Rectal smooth muscle tissue (tissue), 1 donor: ENCODE data around the gene C15orf40.
"Not testable (repeated sequence)": the region's sequence is repeated elsewhere in the genome, so short reads cannot be mapped to it uniquely, and the experiment has no call there.

ENCODE experiments used
- H3K27ac ChIP-seq: one replicate; pipeline ENCODE4 v1.7.0; 2013; ENCODE audit warnings: low read depth, low read length, inconsistent platforms
- H3K27me3 ChIP-seq: one replicate; pipeline ENCODE4 v1.7.0; 2013; ENCODE audit warnings: low read length; ENCODE audit not compliant: control insufficient read depth, insufficient read depth
- H3K36me3 ChIP-seq: one replicate; pipeline ENCODE4 v1.7.0; 2013; ENCODE audit warnings: low read length; ENCODE audit not compliant: control insufficient read depth, insufficient read depth
- H3K4me1 ChIP-seq: one replicate; pipeline ENCODE4 v1.7.0; 2013; ENCODE audit warnings: low read length; ENCODE audit not compliant: control insufficient read depth, insufficient read depth
- H3K4me3 ChIP-seq: one replicate; pipeline ENCODE4 v1.7.0; 2013; ENCODE audit warnings: low read length
- H3K9ac ChIP-seq: one replicate; pipeline ENCODE4 v1.7.0; 2013; ENCODE audit warnings: low read length

C15orf40 gene

GRCh38 chr15:83015361-83015760 lies 3.9 kb upstream of the C15orf40 start:
- no peaks in the 10 kb centered on the region for H3K27me3 ChIP-seq
- H3K4me3 ChIP-seq: no peak overlapping the region
- peaks cover 3% of the 10 kb centered on the region for H3K36me3 ChIP-seq
- no peak overlapping the region for H3K27ac ChIP-seq
- H3K4me1 ChIP-seq: peaks cover 12% of the 10 kb centered on the region
- no peak overlapping the region for H3K9ac ChIP-seq

- Histone ChIP-seq H3K27me3 (no peaks in the 10 kb centered on the region), H3K27ac (no peak overlapping the region), H3K4me3 (no peak overlapping the region), H3K9ac (no peak overlapping the region), H3K36me3 (peaks cover 3% of the 10 kb centered on the region), H3K4me1 (peaks cover 15% of the 10 kb centered on the region)
Measured at GRCh38 chr15:83014205-83014653, 2.8 kb upstream of the C15orf40 start.

- Histone ChIP-seq H3K9ac (no peak overlapping the region), H3K4me1 (peaks cover 15% of the 10 kb centered on the region), H3K4me3 (no peak overlapping the region), H3K27me3 (no peaks in the 10 kb centered on the region), H3K36me3 (no peaks in the 10 kb centered on the region), H3K27ac (no peak overlapping the region)
Measured at GRCh38 chr15:83012636-83013035, 1.2 kb upstream of the C15orf40 start.

- peak overlapping the region; percentile 66 for H3K27ac ChIP-seq
- H3K9ac ChIP-seq: peak overlapping the region; percentile 76
- peaks cover 15% of the 10 kb centered on the region for H3K4me1 ChIP-seq
Measured at GRCh38 chr15:83012076-83012426, 612 bp upstream of the C15orf40 start.

GRCh38 chr15:83010709-83011270 lies 649 bp downstream of the C15orf40 start:
- Histone ChIP-seq H3K36me3 (peaks cover 3% of the 10 kb centered on the region), H3K9ac (peak overlapping the region; percentile 26), H3K4me1 (peaks cover 15% of the 10 kb centered on the region), H3K27ac (peak overlapping the region; percentile 66), H3K27me3 (no peaks in the 10 kb centered on the region), H3K4me3 (peak overlapping the region; percentile 76)

More at GRCh38 chr15:83012076-83012426, 612 bp upstream of the C15orf40 start:
- H3K4me3 ChIP-seq: peak overlapping the region; percentile 76
- H3K27me3 ChIP-seq: no peaks in the 10 kb centered on the region
- peaks cover 2% of the 10 kb centered on the region for H3K36me3 ChIP-seq

GRCh38 chr15:83000672-83001031 lies 10.8 kb downstream of the C15orf40 start:
- H3K4me3 ChIP-seq, H3K9ac ChIP-seq, H3K27ac ChIP-seq, H3K36me3 ChIP-seq, H3K27me3 ChIP-seq, H3K4me1 ChIP-seq: not testable (repeated sequence)

GRCh38 chr15:82999905-83000671 lies 11.4 kb downstream of the C15orf40 start:
- Histone ChIP-seq H3K4me1 (no peaks in the 10 kb centered on the region), H3K27ac (no peak overlapping the region), H3K36me3 (no peaks in the 10 kb centered on the region), H3K9ac (no peak overlapping the region), H3K27me3 (no peaks in the 10 kb centered on the region), H3K4me3 (peak overlapping the region; percentile 24)

- Histone ChIP-seq H3K27ac (no peak overlapping the region), H3K9ac (no peak overlapping the region)
Measured at GRCh38 chr15:82999426-82999825, 12.0 kb downstream of the C15orf40 start.

GRCh38 chr15:82995938-82996337 lies 15.5 kb downstream of the C15orf40 start:
- no peaks in the 10 kb centered on the region for H3K27me3 ChIP-seq
- H3K4me1 ChIP-seq: no peaks in the 10 kb centered on the region
- H3K27ac ChIP-seq: no peak overlapping the region
- H3K36me3 ChIP-seq: no peaks in the 10 kb centered on the region
- H3K9ac ChIP-seq: no peak overlapping the region
- H3K4me3 ChIP-seq: no peak overlapping the region

More at GRCh38 chr15:82999426-82999825, 12.0 kb downstream of the C15orf40 start:
- no peaks in the 10 kb centered on the region for H3K36me3 ChIP-seq
- no peaks in the 10 kb centered on the region for H3K4me1 ChIP-seq
- H3K4me3 ChIP-seq: no peak overlapping the region
- no peaks in the 10 kb centered on the region for H3K27me3 ChIP-seq

GRCh38 chr15:82995076-82995475 lies 16.4 kb downstream of the C15orf40 start:
- Histone ChIP-seq H3K27me3 (no peaks in the 10 kb centered on the region), H3K4me3 (no peak overlapping the region), H3K4me1 (no peaks in the 10 kb centered on the region), H3K9ac (no peak overlapping the region), H3K36me3 (no peaks in the 10 kb centered on the region), H3K27ac (no peak overlapping the region)

- Histone ChIP-seq H3K27me3 (no peaks in the 10 kb centered on the region), H3K36me3 (peaks cover 2% of the 10 kb centered on the region), H3K9ac (no peak overlapping the region), H3K4me3 (no peak overlapping the region), H3K4me1 (no peaks in the 10 kb centered on the region), H3K27ac (no peak overlapping the region)
Measured at GRCh38 chr15:82993144-82993543, 18.3 kb downstream of the C15orf40 start.

- H3K27ac ChIP-seq: no peak overlapping the region
- H3K27me3 ChIP-seq: no peaks in the 10 kb centered on the region
- H3K4me3 ChIP-seq: no peak overlapping the region
- H3K4me1 ChIP-seq: no peaks in the 10 kb centered on the region
- peaks cover 2% of the 10 kb centered on the region for H3K36me3 ChIP-seq
- no peak overlapping the region for H3K9ac ChIP-seq
Measured at GRCh38 chr15:82992436-82992998, 18.9 kb downstream of the C15orf40 start.

- H3K9ac ChIP-seq: peak overlapping the region; percentile 68
- peaks cover 7% of the 10 kb centered on the region for H3K4me1 ChIP-seq
- H3K27ac ChIP-seq: peak overlapping the region; percentile 73
- peaks cover 2% of the 10 kb centered on the region for H3K36me3 ChIP-seq
- H3K4me3 ChIP-seq: peak overlapping the region; percentile 84
- no peaks in the 10 kb centered on the region for H3K27me3 ChIP-seq
Measured at GRCh38 chr15:82986442-82986780, 25.0 kb downstream of the C15orf40 start.
